SJSA1 (cell line): ENCODE results near the gene GLIPR1. TPM values are rescaled to one million over a fixed set of nuclear protein-coding genes. Genes with fewer than 3 reads are reported as not detected.
"Not testable (repeated sequence)": the region's sequence is repeated elsewhere in the genome, so short reads cannot be mapped to it uniquely, and the experiment has no call there.

ENCODE experiments used
- DNase-seq, 2 experiments: peaks; one replicate each; pipeline ENCODE4 v3.0.0-alpha.2; 2015 to 2020; ENCODE audit warnings: low spot score in 2 of 2, low read depth in 1 of 2
- H3K27ac ChIP-seq: fragments of 250-450 bp; sonication (Bioruptor Pico); 2 replicates; pipeline ENCODE4 v1.5.1; 2020; ENCODE audit warnings: mild to moderate bottlenecking, moderate library complexity
- H3K27me3 ChIP-seq: fragments of 250-450 bp; sonication (Bioruptor Pico); replicated peaks from 2 replicates; pipeline ENCODE4 v1.5.1; 2020; ENCODE audit warnings: mild to moderate bottlenecking, moderate library complexity
- H3K36me3 ChIP-seq: fragments of 250-450 bp; sonication (Bioruptor Pico); 2 replicates; pipeline ENCODE4 v1.5.1; 2020; ENCODE audit warnings: mild to moderate bottlenecking
- H3K4me1 ChIP-seq: fragments of 250-450 bp; sonication (Bioruptor Pico); replicated peaks from 2 replicates; pipeline ENCODE4 v1.6.1; 2021; ENCODE audit warnings: mild to moderate bottlenecking
- H3K4me3 ChIP-seq: fragments of 250-450 bp; sonication (Bioruptor Pico); 2 replicates; pipeline ENCODE4 v1.5.1; 2020; ENCODE audit warnings: mild to moderate bottlenecking
- H3K9me3 ChIP-seq: fragments of 250-450 bp; sonication (Bioruptor Pico); replicated peaks from 2 replicates; pipeline ENCODE4 v1.5.1; 2020; ENCODE audit warnings: mild to moderate bottlenecking
- total RNA-seq: library from RNA; depleted of rRNA; stranded (reverse); fragments of >200 nt; shearing (Covaris generic); gene quantifications from 2 replicates; pipeline ENCODE4 v1.2.3, GENCODE V29; 2014; rRNA removed

GLIPR1 gene
- total RNA-seq, result 34.4 and 81.5 TPM in 2 replicates

DNA sequence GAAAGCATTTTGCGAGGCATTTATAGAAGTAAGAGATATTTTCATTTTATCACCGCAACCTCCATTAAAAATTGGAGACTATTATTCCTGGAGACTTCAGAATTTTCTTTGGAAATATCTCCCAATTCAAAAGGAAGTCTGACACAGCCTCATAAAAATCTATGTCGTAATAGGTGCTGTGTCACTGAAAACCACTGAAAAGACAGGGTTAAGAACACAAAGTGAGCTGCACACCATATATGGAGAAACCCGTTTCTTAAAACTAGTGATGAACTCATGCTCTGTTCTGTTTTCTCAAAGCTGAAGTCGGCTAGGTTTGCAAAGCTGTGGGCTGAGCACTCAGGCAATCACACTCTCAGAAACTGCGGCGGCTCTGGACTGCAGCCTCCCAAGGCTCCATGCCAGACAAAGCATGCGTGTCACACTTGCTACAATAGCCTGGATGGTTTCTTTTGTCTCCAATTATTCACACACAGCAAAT is at the start of gene GLIPR1:
TSS of gene GLIPR1 (plus strand) at position 287 of the 481 bp plus-strand sequence. CDS start at position 413, 126 bp downstream.
- H3K9me3 ChIP-seq, result no peaks in the 10 kb centered on the region
- H3K27ac ChIP-seq, result peak within 1 kb of the TSS; percentile 94
- peaks cover 34% of the 10 kb centered on the region for H3K4me1 ChIP-seq

DNA sequence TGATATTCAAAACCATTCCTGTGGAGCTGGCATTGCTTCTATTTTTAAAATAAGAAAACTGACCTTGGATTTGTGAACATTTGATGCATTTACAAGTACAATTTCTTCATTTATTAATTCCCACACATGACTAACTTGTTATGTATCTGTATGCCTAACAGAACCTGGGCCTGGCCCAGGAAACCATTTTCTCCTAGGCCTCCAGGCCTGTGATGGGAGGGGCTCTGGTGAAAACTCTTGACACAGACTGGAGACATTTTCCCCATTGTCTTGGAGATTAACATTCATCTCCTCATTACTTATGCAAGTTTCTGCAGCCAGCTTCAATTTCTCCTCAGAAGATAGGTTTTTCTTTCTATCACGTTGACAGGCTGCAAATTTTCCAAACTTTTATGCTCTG is 47.6 kb upstream of the GLIPR1 start:
- Histone ChIP-seq H3K9me3 (no peaks in the 10 kb centered on the region), H3K4me3 (no peak overlapping the region), H3K27me3 (no peaks in the 10 kb centered on the region), H3K27ac (no peak overlapping the region), H3K36me3 (no peaks in the 10 kb centered on the region), H3K4me1 (no peaks in the 10 kb centered on the region)
- DNase-seq, result no peak

More for the DNA sequence above, at the start of gene GLIPR1:
- peak; percentile 78 to 86 for DNase-seq
- H3K36me3 ChIP-seq, result peaks cover 28% of the 10 kb centered on the region
- H3K27me3 ChIP-seq, result no peaks in the 10 kb centered on the region
- H3K4me3 ChIP-seq, result peak within 1 kb of the TSS; percentile 44

DNA sequence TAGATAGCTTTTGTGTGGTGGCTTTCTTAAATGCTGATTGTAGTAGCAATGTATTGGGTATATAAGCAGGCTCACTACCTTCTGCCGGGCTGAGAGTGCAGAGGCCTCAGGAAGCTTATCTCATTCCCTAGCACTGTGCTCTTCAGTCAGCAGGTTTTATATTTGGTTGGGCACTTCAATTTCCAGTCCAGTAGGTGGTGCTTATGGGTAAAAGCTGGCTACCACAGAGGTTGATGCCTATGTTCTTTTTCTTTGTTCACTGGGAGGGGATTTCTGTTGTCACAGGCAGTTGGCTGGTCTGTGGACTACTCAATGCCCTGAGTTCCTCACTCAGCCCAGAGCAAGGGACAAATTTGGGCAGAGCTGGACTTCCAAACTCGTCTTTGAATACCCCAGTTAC is 43.0 kb upstream of the GLIPR1 start:
- H3K36me3 ChIP-seq, result no peaks in the 10 kb centered on the region
- no peak overlapping the region for H3K27ac ChIP-seq
- no peaks in the 10 kb centered on the region for H3K27me3 ChIP-seq
- no peak overlapping the region for H3K4me3 ChIP-seq
- H3K9me3 ChIP-seq, result no peaks in the 10 kb centered on the region
- no peaks in the 10 kb centered on the region for H3K4me1 ChIP-seq
- no peak for DNase-seq

DNA sequence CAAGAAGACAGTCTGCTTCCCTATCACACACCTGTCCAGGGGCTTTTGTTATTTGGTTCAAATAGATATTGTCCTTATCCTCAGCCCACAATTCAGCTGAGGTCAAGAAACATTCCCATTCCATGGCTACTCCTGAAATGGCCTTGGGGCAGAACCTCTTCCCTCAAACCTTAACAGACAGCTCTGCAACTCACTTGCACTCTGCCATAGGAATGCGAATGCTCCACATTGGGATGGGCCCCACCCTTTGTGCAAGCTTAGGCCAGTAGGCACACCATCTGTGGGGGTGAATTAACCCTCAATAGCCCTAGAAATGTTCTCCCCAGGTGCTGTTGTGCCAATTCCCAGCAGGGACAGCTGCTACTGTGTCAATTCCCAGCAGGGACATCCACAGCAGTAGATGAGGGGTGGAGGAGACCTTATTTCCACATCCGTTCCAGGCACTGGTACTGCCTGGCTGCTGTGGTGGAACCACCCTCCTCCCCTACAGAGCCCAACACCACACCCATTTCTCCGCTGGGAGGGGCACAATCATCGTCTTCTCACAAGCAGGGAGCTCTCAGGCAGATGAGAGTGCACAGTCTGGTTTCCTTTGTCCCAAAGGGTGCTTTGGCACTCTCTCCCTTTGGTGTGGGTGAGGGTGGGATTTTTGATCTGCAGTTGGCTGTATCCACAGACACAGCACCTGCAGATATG is 42.3 kb upstream of the GLIPR1 start:
- H3K27ac ChIP-seq, result no peak overlapping the region
- no peaks in the 10 kb centered on the region for H3K27me3 ChIP-seq
- no peaks in the 10 kb centered on the region for H3K36me3 ChIP-seq
- no peak overlapping the region for H3K4me3 ChIP-seq
- DNase-seq, result no peak
- no peaks in the 10 kb centered on the region for H3K4me1 ChIP-seq
- H3K9me3 ChIP-seq, result no peaks in the 10 kb centered on the region

DNA sequence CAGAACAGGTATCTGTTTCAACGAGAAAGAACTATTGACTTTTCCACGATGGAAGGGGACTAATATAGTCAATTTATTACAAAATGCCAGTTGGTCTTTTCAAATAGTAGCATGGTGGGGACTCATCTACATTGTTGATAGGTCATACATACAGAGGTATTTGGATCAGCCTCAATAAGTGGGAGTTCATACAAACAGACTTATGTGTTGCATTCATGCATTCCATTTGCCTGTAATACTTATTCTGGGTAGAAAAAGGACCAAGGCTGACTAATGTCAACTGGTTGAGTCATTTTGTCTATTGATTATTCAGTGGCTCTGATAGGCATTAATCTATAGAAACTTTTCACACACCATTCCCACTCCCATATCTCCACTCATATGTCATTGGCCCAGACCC is 41.5 kb upstream of the GLIPR1 start:
- Histone ChIP-seq H3K9me3 (no peaks in the 10 kb centered on the region), H3K36me3 (no peaks in the 10 kb centered on the region), H3K4me1 (no peaks in the 10 kb centered on the region), H3K27ac (no peak overlapping the region), H3K27me3 (no peaks in the 10 kb centered on the region), H3K4me3 (no peak overlapping the region)
- DNase-seq, result no peak

DNA sequence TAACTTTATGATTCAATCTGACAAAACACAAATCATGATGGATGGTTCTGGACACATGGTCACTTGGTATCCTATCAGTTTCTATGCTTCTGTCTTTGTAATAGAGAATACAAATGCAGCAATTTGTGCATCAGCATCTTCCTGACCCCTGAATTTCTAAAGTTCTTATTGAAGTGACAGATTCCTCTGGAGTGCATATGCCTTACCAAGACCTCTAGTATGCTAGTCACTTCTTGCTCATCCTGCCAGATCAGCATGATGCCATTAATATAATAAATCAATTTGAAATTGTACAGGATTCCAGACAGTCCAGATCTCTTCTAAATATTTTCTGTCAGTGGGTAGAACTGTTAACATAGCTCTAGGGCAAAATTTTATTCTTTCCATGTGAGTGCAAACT is 40.6 kb upstream of the GLIPR1 start:
- DNase-seq, result no peak
- Histone ChIP-seq H3K4me1 (peaks cover 7% of the 10 kb centered on the region), H3K27ac (no peak overlapping the region), H3K4me3 (no peak overlapping the region), H3K9me3 (no peaks in the 10 kb centered on the region), H3K27me3 (no peaks in the 10 kb centered on the region), H3K36me3 (no peaks in the 10 kb centered on the region)

DNA sequence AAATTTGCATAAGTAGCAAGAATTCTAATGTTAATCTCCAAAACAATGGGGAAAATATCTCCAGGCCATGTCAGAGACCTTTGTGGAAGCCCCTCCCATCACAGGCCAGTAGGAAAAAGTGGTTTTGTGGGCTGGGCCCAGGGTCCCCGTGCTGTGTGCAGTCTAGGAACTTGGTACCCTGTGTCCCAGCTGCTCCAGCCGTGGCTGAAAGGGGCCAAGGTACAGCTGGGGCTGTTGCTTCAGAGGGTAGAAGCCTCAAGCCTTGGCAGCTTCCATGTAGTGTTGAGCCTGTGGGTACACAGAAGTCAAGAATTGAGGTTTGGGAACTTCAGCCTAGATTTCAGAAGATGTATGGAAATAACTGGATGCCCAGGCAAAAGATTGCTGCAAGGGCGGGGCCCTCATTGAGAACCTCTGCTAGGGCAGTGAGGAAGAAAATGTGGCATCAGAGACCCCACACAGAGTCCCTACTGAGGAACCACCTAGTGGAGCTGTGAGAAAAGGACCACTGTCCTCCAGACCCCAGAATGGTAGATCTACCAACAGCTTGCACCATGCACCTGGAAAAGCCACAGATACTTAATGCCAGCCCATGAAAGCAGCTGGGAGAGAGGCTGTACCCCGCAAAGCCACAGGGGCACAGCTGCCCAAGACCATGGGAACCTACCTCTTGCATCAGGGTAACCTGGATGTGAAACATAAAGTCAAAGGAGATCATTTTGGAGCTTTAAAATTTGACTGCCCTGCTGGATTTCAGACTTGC is 38.7 kb upstream of the GLIPR1 start:
- not testable (repeated sequence) for H3K4me1 ChIP-seq, H3K4me3 ChIP-seq, H3K36me3 ChIP-seq, H3K9me3 ChIP-seq, DNase-seq, H3K27me3 ChIP-seq, H3K27ac ChIP-seq

DNA sequence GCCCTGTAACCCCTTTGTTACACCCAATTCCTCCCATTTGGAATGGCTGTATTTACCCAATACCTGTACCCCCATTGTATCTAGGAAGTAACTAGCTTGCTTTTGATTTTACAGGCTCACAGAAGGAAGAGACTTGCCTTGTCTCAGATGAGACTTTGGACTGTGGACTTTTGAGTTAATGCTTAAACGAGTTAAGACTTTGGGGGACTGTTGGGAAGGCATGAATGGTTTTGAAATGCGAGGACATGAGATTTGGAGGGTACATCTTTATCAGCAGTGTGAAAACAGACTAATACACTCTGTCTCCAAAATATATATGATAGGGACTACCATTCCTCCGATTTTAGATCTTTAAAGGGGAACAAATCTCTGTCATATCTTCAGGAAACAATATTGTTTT is 38.1 kb upstream of the GLIPR1 start:
- H3K4me1 ChIP-seq, result peaks cover 11% of the 10 kb centered on the region
- H3K4me3 ChIP-seq, H3K36me3 ChIP-seq, DNase-seq, H3K9me3 ChIP-seq, H3K27me3 ChIP-seq, H3K27ac ChIP-seq: not testable (repeated sequence)

DNA sequence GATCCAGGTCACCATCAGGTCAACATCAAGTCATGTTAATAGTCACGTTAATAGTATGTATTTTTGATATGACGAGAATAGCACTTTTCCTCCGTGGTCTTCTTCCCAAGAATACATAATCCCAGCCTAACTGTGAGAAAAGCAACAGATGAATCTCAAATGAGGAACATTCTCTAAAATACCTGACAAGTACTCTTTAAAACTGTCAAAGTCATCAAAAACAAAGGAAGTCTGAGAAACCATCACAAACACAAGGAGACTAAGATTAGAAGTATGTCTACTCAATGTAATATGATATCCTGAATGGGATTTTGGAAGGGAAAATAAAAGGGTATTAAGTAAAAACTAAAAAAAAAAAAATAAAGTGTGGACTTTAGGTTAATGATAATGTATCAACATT is 36.8 kb upstream of the GLIPR1 start:
- no peak overlapping the region for H3K27ac ChIP-seq
- DNase-seq, result no peak

DNA sequence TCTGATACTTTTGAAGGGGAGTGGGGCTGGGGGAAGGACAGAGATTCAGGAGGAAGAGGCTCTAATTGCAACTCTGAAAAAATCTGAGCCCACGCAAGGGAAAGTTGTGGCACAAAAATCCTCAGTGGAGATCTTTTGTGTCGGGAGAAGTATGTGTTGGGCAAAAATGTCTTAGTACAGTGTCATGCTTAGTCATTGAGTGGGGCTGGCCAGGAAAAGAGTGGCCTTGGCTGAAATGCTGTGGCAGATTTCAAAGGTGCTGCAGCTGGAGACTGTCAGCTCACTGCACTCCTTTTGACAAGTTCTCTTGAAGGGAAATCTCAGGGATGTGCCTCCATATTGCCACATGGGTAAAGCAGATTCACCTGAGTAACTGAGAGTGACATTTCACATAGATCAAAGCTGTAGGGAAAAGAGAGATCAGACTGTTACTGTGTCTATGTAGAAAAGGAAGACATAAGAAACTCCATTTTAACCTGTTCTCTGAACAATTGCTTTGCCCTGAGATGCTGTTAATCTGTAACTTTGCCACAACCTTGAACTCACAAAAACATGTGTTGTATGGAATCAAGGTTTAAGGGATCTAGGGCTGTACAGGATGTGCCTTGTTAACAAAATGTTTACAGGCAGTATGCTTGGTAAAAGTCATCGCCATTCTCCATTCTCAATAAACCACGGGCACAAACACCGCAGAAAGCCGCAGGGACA is 36.0 kb upstream of the GLIPR1 start:
- Histone ChIP-seq H3K27me3 (no peaks in the 10 kb centered on the region), H3K36me3 (no peaks in the 10 kb centered on the region), H3K27ac (0 out of 2 replicates have a peak overlapping the region, but pooled peaks have one; percentile 21), H3K4me3 (no peak overlapping the region), H3K9me3 (no peaks in the 10 kb centered on the region), H3K4me1 (peaks cover 12% of the 10 kb centered on the region)
- peak in 1 of 2 experiments; percentile 27 for DNase-seq

More for the DNA sequence above, 36.8 kb upstream of the GLIPR1 start:
- peaks cover 12% of the 10 kb centered on the region for H3K4me1 ChIP-seq
- H3K4me3 ChIP-seq, result no peak overlapping the region
- H3K27me3 ChIP-seq, result no peaks in the 10 kb centered on the region
- no peaks in the 10 kb centered on the region for H3K9me3 ChIP-seq
- H3K36me3 ChIP-seq, result no peaks in the 10 kb centered on the region

DNA sequence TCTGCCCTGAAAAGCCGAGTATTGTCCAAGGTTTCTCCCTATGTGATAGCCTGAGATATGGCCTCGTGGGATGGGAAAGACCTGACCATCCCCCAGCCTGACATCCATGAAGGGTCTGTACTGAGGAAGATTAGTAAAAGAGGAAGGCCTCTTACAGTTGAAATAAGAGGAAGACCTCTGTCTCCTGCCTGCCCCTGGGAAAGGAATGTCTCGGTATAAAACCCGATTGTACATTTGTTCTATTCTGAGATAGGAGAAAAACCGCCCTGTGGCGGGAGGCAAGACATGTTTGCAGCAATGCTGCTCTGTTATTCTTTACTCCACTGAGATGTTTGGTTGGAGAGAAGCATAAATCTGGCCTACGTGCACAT is 35.4 kb upstream of the GLIPR1 start:
- not testable (repeated sequence) for H3K4me3 ChIP-seq, H3K27ac ChIP-seq, H3K36me3 ChIP-seq, DNase-seq, H3K9me3 ChIP-seq, H3K27me3 ChIP-seq
- H3K4me1 ChIP-seq, result peaks cover 12% of the 10 kb centered on the region

DNA sequence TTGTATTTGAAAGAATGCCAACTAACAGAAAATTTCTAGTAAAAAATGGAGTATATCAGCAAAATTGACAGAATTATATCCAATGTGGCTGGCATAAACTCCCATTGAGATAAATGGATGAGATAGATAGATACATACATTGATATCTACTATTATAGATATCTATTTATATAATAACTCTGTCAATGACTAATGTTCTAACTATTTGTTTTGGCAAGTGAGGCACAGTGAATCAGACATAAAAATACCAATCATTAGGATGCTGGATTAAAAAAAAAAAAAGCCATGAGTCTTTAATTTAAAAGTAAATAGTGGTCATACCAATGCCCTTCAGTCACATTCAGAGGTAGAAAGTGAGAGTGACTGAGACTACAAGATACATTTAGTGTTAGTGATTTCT is 33.7 kb upstream of the GLIPR1 start:
- Histone ChIP-seq H3K9me3 (no peaks in the 10 kb centered on the region), H3K4me3 (no peak overlapping the region), H3K4me1 (peaks cover 12% of the 10 kb centered on the region), H3K36me3 (no peaks in the 10 kb centered on the region), H3K27me3 (no peaks in the 10 kb centered on the region), H3K27ac (no peak overlapping the region)
- DNase-seq, result peak in 1 of 2 experiments; percentile 37

DNA sequence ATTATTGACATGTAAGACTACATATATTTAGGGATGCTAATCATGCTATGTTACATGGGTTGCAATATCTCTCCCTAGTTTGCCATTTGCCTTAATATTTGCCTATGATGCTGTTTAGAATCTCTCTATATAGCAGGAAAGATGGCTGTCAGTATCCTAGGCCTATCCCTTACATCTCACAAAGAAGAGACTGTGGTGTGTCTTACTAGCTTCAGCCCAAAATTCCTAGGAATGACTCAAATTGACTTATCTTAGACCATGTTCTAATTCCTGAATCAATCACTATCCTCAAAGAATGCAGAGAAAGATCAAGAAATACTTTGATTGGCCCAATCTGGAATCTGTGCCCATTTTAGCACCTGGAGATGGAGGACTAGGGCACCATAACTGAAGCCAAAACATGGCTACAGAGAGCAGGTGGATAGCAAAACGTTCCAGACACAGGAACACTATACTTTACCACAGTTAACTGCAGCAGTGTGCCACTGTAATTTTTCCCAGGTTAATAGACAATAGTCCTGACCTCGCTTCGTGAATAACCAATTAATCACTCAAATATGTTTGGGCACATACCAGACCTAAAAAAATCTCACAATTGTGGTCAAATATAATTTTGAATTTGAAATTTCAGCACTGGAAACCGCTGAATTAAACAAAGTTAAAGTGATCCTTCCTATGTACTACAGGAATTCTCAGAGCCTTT is 32.7 kb upstream of the GLIPR1 start:
- no peak overlapping the region for H3K27ac ChIP-seq
- no peak for DNase-seq
- no peaks in the 10 kb centered on the region for H3K27me3 ChIP-seq
- no peaks in the 10 kb centered on the region for H3K9me3 ChIP-seq
- H3K36me3 ChIP-seq, result no peaks in the 10 kb centered on the region
- H3K4me1 ChIP-seq, result peaks cover 12% of the 10 kb centered on the region
- H3K4me3 ChIP-seq, result no peak overlapping the region
